Endodermal cell (in vitro differentiated cells): Measurements from ENCODE around the gene APBA2. TPM values are rescaled to one million over a fixed set of nuclear protein-coding genes. Genes with fewer than 3 reads are reported as not detected.

ENCODE experiments used
- DNase-seq: peaks from one replicate; pipeline ENCODE4 v3.0.0-alpha.2; 2017
- H3K27ac ChIP-seq: 2 replicates; pipeline ENCODE4 v1.5.1; 2013; ENCODE audit warnings: mild to moderate bottlenecking, low read depth, low read length, moderate library complexity
- H3K27me3 ChIP-seq: 2 replicates; pipeline ENCODE4 v1.6.1; 2013; ENCODE audit warnings: mild to moderate bottlenecking, low read length, moderate library complexity; ENCODE audit not compliant: insufficient read depth, control insufficient read depth, poor library complexity, severe bottlenecking
- H3K36me3 ChIP-seq: 2 replicates; pipeline ENCODE4 v1.7.0; 2013; ENCODE audit warnings: mild to moderate bottlenecking, low read length, moderate library complexity; ENCODE audit not compliant: control insufficient read depth, insufficient read depth
- H3K4me1 ChIP-seq: one replicate; pipeline ENCODE4 v1.7.0; 2013; ENCODE audit warnings: low read length; ENCODE audit not compliant: control insufficient read depth, insufficient read depth
- H3K4me3 ChIP-seq: 2 replicates; pipeline ENCODE4 v1.5.1; 2013; ENCODE audit warnings: mild to moderate bottlenecking, low read length, moderate library complexity
- H3K9ac ChIP-seq: 2 replicates; pipeline ENCODE4 v1.6.1; 2013; ENCODE audit warnings: mild to moderate bottlenecking, low read length, moderate library complexity; ENCODE audit not compliant: poor library complexity, severe bottlenecking; ENCODE audit errors: extremely low read depth
- H3K9me3 ChIP-seq: 2 replicates; pipeline ENCODE4 v1.6.1; 2013; ENCODE audit warnings: mild to moderate bottlenecking, low read length, moderate library complexity; ENCODE audit not compliant: control insufficient read depth
- H3K27ac Mint-ChIP-seq: 2 replicates; pipeline ENCODE4 v1.8.0; 2020; ENCODE audit warnings: mixed read lengths
- H3K27me3 Mint-ChIP-seq: 2 replicates; pipeline ENCODE4 v1.8.0; 2021; ENCODE audit warnings: mild to moderate bottlenecking, mixed read lengths; ENCODE audit not compliant: insufficient read depth
- H3K36me3 Mint-ChIP-seq: 2 replicates; pipeline ENCODE4 v1.8.0; 2020; ENCODE audit warnings: low read depth, mixed read lengths
- H3K4me1 Mint-ChIP-seq: 2 replicates; pipeline ENCODE4 v1.8.0; 2020; ENCODE audit warnings: mixed read lengths
- H3K4me3 Mint-ChIP-seq: 2 replicates; pipeline ENCODE4 v1.8.0; 2020; ENCODE audit warnings: mild to moderate bottlenecking, moderate library complexity, mixed read lengths
- H3K9me3 Mint-ChIP-seq: 2 replicates; pipeline ENCODE4 v1.8.0; 2020; ENCODE audit warnings: mild to moderate bottlenecking, mixed read lengths
- CTCF ChIP-seq: fragments of 200-600 bp; sonication (generic); conservative IDR thresholded peaks from 2 replicates; pipeline ENCODE4 v1.5.0; 2021; ENCODE audit warnings: antibody characterized with exemption, mild to moderate bottlenecking
- WGBS, 2 experiments: methylation state at CpG; one replicate each; pipeline versions ENCODE4 v1.1.5 to v1.1.7; 2013; ENCODE audit warnings: missing lambda C conversion rate in 2 of 2, mixed read lengths in 1 of 2; ENCODE audit not compliant: insufficient coverage in 1 of 2, insufficient read length in 1 of 2; 5-methylcytosine and 5-hydroxymethylcytosine counted together
- total RNA-seq, 2 donors: library from RNA; stranded (reverse); fragmentation: NEBNext Ultra II Directional in 1 of 2; extraction: Animal tissue kit (Norgen Biotek cat#: 25700) in 1 of 2; gene quantifications; 2 replicates in 1 of 2; 3 replicates in 1 of 2; pipeline ENCODE4 v1.2.1, GENCODE V29; 2021

APBA2 gene
- total RNA-seq, 2 donors from 2014 or later = 27.1 to 27.3 TPM

GRCh38 chr15:29048011-29048410, 162.2 kb downstream of the APBA2 start:
- no peaks in the 10 kb centered on the region for H3K9me3 ChIP-seq
- TF ChIP-seq CTCF = no peak
- H3K9ac ChIP-seq = no peak overlapping the region
- H3K4me1 ChIP-seq = no peaks in the 10 kb centered on the region
- peak; percentile 20 for DNase-seq
- Mint-ChIP-seq H3K4me1 (peaks cover 7% of the 10 kb centered on the region), H3K4me3 (no peak overlapping the region), H3K27ac (no peak overlapping the region), H3K9me3 (peaks cover 9% of the 10 kb centered on the region), H3K36me3 (no peaks in the 10 kb centered on the region), H3K27me3 (no peaks in the 10 kb centered on the region)
- no peak overlapping the region for H3K27ac ChIP-seq
- no peaks in the 10 kb centered on the region for H3K27me3 ChIP-seq
- 91 to 95% methylated on average over 6 to 9 of the region's 9 CpGs for WGBS, 2 experiments
- no peaks in the 10 kb centered on the region for H3K36me3 ChIP-seq
- H3K4me3 ChIP-seq = no peak overlapping the region

- peak; percentile 26 for DNase-seq
- Histone ChIP-seq H3K27ac (no peak overlapping the region), H3K9ac (no peak overlapping the region), H3K36me3 (no peaks in the 10 kb centered on the region), H3K9me3 (no peaks in the 10 kb centered on the region), H3K27me3 (no peaks in the 10 kb centered on the region), H3K4me3 (no peak overlapping the region), H3K4me1 (no peaks in the 10 kb centered on the region)
- no peak for TF ChIP-seq CTCF
- Mint-ChIP-seq H3K27ac (no peak overlapping the region), H3K4me1 (peaks cover 6% of the 10 kb centered on the region), H3K4me3 (no peak overlapping the region), H3K9me3 (peaks cover 15% of the 10 kb centered on the region), H3K27me3 (no peaks in the 10 kb centered on the region), H3K36me3 (peaks cover 4% of the 10 kb centered on the region)
- WGBS, 2 experiments = 81 to 89% methylated on average over 5 to 6 of the region's 6 CpGs
Measured at GRCh38 chr15:29050870-29051269, 165.1 kb downstream of the APBA2 start.

- no peak for TF ChIP-seq CTCF
- Mint-ChIP-seq H3K9me3 (peaks cover 15% of the 10 kb centered on the region), H3K4me1 (peaks cover under 1% of the 10 kb centered on the region), H3K27ac (no peak overlapping the region), H3K4me3 (no peak overlapping the region), H3K36me3 (peaks cover 4% of the 10 kb centered on the region), H3K27me3 (no peaks in the 10 kb centered on the region)
- H3K4me3 ChIP-seq = no peak overlapping the region
- no peaks in the 10 kb centered on the region for H3K9me3 ChIP-seq
- no peaks in the 10 kb centered on the region for H3K27me3 ChIP-seq
- WGBS, 2 experiments = 87 to 98% methylated on average over 5 to 6 of the region's 6 CpGs
- no peak overlapping the region for H3K9ac ChIP-seq
- DNase-seq = peak; percentile 14
- H3K36me3 ChIP-seq = no peaks in the 10 kb centered on the region
- H3K27ac ChIP-seq = no peak overlapping the region
- no peaks in the 10 kb centered on the region for H3K4me1 ChIP-seq
Measured at GRCh38 chr15:29051422-29051821, 165.6 kb downstream of the APBA2 start.
